HG03159 (cell line): ENCODE data around the gene RNF166.

ENCODE experiments used
- ATAC-seq: cut with Tn5 transposase; IDR thresholded peaks from one replicate; pipeline ENCODE4 v1.9.1; 2021; ENCODE audit warnings: mild to moderate bottlenecking, moderate library complexity; ENCODE audit not compliant: unreplicated experiment

RNF166 gene

DNA sequence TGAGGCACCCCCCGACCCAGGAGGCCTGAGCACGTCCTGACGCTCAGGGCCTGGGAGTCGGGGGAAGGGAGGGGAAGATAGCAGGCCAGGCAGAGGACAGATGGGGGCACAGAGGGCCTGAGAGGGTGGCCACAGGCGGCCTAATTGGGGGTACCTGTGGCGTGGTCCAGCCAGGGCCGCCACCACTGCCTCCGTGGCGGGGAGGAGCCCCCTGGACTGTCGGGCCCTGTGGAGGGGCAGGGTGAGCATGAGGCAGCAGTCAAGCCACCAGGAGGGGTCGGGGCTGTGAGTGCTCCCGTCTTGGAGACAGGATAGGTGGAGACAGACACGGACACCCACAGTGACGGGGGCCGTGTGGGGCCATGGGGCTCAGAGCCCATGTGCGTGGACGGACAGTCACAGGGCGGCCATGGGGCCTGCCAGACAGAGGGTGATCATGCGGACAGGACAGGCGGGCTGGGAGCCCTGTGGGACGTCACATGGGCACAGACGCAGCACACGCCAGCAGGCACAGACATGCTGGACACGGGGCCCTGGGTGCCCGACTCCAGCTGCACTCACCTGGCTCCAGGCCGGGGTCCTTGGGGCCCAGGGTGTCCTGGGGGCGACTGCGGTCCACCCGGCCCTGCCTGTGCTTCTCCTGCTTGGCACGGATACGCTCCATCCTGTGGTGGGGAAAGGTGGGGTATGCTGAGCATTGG lies 18.8 kb upstream of the RNF166 start:
- no peak for ATAC-seq

DNA sequence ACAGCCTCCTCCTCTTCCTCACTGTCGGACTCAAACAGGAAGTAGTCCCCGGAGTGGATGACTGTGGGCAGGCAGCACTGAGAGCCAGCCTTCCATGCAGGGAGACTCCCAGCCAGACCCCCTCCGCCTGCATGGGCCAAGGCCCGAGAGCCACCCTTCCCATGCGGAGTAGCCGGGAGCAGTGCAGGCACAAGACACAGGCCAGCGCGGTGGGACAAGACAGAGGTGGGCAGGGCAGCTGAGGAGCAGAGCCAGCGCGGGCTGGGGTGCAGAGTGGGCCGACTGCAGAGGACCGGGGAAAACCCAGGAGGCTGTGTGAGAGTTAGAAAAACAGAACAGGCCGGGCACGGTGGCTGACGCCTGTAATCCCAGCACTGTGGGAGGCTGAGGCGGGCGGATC lies 17.7 kb upstream of the RNF166 start:
- ATAC-seq: no peak

DNA sequence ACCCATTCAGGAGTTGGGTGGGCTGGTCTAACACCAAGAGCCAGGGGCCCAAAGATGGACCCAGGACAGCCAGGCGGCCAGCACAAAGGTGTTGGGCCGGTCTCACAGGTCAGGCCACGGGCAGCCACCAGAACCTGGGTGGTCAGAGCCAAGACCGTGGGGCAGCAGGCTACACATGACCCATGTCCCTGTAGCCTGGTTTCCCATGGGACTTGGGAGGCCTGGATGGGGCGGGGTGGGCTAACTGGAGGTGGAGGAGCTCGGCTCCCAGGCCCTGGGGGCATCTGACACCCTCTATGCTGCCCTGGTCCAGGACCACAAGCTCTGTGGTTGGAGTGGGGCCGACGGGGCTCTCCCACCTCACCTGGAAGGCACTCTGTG lies 17.3 kb upstream of the RNF166 start:
- ATAC-seq: no peak

DNA sequence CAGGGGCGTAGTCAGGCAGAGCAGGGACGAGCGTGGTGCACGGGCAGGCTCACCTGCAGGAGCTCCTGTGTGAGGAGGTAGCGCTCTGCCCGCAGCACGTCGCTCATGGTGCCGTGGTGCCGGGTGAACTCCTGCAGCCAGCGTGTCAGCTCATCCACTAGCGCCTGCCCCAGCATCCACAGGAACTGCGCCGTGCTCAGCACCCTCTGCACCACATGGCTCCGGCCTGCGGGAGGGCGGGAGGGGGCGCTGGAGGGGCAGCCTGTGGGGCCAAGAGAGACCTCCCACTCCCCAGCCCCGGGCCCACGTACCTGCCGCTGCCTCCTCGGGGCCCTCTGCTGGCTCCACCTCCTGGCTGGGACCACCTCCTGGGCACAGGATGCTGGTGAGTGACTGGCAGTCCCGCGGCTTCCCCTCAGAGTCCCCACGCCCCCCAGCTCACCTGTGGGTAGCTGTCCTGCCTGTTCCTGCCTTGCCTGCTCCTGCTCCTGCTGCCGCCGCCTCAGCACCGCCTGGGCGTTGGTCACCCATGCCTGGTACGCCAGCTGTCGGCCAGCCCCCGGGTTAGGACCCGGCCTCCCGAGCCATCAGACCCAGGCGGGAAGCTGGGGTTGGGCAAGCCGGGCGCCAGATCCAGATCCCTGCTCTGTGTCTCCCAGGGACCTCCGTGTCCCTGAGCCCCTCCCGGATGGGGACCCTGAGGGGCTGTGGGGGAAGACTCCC lies 16.7 kb upstream of the RNF166 start:
- no peak for ATAC-seq

DNA sequence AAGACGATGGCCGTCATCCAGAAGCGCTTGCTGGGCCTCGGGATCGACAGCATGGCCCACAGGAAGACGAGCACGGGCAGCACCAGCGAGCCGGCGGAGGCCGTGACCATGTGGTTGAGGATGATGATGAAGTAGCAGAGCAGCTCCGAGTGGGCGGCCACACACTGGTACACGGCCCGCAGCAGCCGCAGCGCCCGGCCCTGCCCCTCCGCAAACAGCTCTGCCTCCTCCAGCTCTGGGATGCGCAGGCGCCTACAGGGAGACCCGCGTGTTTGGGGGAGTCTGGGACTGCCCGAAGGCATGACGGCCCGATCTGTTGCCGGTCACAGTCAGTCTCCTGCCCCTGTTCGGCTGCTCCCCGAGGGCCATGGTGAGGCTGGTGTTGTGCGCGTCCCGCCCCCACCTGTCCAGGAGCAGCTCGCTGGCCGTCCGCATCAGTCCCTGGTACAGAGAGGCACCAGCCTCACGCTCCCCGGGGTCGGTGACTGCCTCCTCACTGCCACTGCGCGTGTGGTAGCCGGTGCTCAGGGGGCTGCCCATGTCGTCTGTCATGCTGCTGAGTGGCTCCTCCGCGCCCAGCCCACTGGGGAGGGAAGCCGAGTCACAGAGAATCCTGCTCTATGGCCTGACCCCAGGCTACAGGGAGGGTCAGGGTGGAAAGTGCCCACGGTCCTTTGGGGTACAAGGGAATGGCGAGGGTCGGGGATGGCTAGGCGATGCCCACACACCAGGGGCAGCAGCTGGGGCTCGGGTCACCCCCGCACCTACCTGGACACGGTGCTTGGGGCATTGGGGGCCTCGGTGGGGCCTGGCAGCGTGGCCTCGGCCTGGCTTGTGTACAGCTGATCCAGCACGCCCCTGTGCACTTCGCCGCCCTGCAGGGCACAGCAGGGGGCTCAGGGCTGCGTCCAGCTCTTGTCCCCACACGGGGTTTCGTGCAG lies 15.9 kb upstream of the RNF166 start:
- ATAC-seq: no peak

DNA sequence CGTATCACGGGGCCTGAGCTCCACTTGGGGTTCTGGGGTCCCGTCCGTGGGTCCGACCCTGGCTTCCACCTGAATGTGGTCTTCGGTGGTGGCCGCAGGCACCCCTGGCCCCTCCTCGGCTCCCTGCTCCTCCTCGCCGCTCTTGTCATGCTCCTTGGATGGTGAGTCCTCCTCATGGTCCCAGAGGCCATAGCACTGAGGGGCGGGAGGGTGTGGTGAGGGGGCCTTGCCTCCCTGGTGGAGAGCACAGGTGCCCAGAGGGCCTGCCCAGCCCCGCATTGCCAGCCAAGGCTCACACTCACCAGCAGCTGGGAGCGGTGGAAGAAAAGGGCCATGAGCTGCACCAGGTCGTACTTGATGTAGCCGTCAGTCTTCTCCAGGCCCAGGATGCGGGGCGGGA lies 15.0 kb upstream of the RNF166 start:
- ATAC-seq: no peak

DNA sequence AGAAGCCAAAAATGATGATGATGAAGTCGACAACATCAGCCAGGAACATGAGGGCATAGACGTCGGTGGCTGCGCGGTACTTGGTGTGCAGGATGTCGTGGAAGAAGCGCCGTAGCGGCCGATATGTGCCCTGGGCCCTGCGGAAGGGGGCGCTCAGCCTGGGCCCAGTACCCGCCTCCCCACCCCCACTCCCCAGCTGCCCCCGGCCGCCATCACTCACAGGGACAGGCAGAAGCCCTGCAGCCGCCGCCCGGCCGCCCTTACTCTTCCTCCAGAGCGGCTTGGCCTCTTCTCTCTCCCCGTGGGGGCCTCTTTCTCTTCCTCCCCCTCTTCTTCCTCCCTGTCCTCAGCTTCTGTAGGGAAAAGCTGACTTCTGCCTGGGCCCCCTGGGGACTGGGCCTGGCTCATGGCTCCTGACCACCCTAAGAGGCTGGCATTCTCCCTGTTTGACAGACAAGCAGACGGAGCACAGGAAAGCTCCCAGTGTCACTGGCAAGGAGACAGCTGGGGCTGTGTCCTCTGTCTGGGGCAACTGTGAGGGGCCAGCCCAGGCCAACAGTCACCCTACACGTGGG lies 14.3 kb upstream of the RNF166 start:
- no peak for ATAC-seq

DNA sequence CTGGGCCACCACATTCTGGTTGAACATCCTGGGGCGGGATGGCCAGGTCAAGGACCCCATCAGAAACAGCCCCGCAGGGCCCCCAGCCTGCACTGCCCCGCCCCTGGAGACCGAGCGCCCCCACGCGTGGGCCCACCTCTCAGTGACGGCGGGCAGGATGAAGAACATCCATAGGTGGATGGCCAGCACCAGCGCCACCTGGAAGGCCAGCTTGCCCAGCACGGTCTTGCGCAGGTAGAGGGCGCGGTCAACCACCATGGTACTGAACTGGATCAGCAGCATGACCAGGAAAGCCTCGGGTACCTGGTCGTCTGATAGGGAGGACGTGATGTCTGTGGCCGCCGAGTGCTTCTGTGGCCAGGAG lies 13.7 kb upstream of the RNF166 start:
- ATAC-seq: no peak

DNA sequence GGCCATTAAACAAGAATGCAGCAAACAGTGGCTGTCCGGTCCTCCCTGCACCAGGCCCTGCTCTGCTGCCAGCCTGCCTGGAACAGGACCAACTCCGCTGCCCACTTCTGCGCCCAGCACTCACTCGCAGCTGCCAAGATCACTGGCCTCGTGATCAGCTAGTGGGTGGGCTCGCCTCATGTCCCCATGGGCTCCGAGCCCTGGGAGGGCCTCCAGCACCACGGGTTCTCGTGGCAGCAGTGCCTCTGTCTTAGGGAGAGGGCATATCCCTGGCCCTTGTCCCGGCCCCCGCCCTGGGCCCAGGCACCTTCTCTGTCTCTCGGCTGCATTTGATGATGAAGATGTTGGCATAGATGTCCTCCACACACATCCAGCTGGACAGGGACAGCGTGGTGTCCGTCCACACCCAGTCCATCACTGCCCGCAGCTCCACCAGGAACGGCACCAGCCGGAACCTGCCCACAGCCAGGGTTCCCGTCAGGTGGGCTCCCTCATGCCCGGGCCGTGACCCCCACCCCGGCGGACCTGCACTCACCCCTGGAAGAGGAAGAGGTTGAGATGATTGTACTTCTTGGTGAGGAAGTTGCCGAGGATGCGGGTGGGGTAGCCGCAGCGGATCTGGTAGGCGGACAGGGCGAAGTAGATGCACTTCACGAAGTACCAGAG lies 13.2 kb upstream of the RNF166 start:
- no peak for ATAC-seq

DNA sequence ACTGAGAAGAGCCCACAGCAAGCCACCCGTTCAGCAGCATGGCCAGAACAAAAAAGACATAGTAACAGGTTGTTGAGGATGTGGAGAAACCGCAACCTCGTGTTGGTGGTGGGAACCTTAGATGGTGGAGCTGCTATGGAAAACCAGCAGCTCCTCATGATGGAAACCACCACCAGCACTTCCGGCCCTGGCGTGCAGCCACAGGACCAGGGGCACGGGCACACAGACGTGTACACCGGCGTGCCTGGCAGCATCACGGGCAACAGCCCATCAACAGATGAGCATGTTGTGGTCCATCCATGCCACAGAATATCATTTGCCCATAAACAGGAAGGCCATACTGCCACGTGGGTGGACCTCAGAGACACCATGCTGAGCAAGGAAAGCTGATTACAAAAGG lies 12.0 kb upstream of the RNF166 start:
- ATAC-seq: no peak

DNA sequence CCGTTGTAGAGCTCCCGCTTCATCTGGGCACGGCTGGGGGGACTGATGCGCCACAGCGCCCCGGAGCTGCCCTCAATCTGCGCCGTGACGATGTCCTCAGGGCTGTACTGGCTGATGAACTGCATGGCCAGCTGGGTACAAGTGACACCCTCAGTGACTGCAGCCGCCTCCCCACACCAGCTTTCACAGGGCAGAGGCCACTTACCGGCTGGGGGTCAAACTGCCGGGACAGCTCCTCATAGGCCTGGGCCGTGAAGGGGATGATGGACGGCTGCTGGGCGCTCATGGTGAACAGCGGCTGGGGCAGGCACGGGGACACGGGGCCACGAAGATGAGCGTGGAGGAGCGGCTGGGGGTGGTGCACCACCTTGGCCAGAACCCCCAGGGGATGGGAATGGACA lies 10.4 kb upstream of the RNF166 start:
- no peak for ATAC-seq

DNA sequence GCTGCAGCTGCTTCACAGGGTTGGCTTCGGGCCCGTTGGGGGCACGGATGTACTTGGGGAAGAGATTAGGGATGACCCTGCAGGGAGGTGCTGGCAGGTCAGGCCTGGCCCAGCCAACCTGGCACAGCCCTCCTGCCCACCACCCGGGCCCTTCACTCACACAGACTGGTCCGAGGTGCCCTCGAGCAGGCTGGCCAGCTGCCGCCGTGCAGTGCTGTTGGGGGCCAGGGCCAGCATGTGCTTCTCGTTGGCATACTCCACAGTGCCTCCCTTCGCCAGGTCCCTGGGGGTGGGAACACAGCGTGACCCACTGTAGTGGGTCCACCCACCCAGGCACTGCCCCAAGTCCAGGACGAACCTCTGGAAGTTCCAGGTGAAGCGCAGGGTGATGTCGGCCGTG lies 10.0 kb upstream of the RNF166 start:
- ATAC-seq: no peak

DNA sequence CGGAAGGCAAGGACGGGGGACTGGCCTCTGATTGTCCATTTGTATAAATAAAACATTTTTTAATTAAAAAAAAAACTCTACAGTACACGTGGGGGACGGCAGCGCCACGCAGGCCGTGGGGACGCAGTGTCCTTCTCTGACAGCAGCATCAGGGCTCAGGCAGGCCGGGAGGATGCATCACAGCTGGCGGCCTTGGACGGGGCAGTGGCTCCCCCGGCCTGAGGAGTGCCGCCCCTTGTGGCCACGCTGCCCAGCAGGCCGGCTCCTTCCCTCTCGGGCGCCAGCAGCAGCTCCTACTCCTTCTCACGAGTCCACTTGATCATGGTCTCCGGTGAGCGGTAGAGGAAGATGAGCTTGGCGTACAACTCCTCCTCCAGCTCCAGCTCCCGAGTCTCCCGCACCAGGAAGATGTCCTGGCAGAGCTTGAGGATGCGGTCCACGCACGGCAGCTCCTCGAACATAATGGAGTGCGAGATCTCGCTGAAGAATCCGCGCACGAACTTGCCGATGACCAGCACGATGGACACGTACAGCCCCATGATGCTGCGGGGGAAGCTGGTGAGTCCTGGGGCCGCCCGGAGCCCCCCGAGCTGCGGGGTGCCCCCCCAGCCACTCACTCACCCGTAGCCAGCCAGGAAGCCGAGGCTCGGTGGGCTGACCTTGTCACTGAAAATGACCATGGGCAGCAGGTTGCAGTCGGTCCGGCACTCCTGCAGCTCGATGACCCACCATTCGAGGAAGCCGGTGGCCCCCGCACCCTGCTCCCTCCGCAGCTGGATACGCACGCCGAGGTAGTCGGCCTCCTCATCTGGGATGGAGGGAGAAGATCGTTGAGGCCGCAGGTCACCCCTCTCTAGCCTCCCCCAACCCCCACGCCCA lies 9.3 kb upstream of the RNF166 start:
- no peak for ATAC-seq

DNA sequence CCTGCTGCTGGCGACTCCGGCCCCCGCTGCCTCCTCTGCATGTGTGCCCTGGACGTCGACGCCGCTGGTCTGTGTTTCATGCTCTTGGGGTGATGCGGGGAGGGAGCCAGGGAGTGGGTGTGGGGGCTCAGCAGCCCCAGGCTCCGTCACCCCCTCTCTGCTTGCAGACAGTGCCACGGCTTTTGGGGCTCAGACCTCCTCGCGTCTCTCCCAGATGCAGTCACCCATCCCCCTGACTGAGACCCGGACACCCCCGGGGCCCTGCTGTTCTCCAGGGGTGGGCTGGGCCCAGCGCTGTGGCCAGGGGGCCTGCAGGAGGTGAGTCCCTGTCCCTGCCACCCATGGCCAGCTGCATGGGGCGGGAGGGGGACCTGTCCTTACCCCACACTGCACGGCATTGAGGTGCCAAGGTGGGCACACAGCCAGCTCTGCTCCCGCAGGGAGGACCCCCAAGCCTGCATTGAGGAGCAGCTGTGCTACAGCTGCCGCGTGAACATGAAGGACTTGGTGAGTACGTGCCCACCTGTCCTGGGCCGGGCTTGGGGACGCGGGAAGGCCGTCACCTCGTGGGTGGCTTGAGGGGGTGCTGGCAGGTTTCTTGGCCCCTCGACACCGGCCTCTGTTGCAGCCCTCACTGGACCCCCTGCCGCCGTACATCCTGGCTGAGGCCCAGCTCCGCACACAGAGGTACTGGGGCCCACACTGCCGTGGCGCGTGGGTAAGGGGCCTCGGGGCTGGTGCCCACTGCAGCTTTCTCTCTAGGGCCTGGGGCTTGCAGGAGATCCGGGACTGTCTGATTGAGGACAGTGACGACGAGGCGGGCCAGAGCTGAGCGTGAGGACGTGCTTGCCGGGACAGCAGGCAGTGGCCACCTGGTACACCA lies 8.5 kb upstream of the RNF166 start:
- no peak for ATAC-seq

DNA sequence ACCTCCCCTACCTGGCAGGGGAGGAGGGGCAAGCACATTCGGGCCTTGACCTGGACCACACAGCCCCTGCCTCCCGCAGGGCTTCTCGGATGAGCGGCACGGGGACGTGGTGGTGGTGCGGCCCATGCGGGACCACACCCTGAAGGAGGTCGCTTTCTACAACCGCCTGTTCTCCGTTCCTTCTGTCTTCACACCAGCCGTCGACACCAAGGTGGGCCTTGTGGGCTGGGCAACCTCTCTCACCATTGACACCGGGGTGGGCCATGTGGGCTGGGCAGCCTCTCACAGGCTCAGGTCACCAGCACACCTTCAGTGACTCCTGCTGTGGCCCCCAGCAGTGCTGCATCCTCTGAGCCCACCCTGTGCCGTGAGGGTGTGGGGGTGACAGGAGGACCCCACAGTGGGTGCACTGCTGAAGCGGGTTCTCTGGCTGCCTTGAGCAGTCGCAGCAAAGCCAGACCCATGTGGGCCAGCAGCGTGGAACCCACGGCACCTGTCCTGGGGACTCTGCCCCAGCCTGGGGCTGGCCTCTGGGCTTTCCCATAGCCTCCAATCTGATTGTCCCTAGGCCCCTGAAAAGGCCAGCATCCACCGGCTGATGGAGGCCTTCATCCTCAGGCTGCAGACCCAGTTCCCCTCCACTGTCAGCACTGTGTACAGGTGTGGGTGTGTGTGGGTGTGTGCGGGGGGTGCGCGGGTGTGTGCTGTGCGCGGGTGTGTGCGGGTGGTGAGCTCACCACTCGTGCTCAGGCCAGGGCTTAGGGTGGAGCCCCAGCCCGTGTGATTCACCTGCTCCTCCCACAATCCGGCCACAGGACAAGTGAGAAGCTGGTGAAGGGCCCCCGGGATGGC lies 7.6 kb upstream of the RNF166 start:
- ATAC-seq: no peak

DNA sequence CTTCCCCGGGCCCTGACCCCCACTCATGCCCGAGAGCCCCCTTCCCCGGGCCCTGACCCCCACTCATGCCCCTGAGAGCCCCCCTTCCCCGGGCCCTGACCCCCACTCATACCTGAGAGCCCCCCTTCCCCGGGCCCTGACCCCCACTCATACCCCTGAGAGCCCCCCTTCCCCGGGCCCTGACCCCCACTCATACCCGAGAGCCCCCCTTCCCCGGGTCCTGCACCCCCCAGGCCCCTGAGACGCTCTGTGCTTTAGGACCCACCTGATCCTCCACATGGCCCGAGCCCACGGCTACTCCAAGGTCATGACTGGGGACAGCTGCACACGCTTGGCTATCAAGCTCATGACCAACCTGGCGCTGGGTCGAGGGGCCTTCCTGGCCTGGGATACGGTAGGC lies 6.8 kb upstream of the RNF166 start:
- no peak for ATAC-seq

DNA sequence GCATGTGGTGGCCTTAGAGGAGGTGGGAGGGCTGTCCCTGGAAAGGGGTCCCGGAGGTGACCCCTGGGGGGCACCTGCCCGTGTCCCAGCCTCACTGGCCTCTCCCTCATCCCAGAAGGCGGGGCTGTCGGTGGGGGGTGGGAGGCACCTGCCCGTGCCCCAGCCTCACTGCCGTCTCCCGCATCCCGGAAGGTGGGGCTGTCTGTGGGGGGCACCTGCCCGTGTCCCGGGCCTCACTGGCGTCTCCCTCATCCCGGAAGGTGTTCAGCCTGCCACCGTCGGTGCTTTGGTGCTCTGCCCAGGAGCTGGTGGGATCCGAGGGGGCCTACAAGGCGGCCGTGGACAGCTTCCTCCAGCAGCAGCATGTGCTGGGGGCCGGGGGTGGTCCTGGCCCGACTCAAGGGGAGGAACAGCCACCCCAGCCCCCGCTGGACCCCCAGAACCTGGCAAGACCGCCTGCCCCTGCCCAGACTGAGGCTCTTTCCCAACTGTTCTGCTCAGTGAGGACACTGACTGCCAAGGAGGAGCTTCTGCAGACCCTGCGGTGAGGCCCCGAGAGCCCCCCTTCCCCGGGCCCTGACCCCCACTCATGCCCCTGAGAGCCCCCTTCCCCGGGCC lies 6.3 kb upstream of the RNF166 start:
- no peak for ATAC-seq
